AG04450 (cell line): ENCODE data around the gene CUL1. TPM values are rescaled to one million over a fixed set of nuclear protein-coding genes. Genes with fewer than 3 reads are reported as not detected.

Source experiments
- CTCF ChIA-PET: fragments of 300-600, 350-600 bp; formaldehyde crosslinking; extraction: SDS; loops from one replicate; lab custom pipeline; 2022; ENCODE audit warnings: antibody characterized with exemption, inconsistent platforms; lab: Charles Lee
- POLR2A ChIA-PET: fragments of 350-600 bp; formaldehyde crosslinking; extraction: SDS; loops from one replicate; lab custom pipeline; 2021; ENCODE audit warnings: antibody characterized with exemption, inconsistent platforms; lab: Yijun Ruan, JAX
- DNase-seq: peaks from one replicate; pipeline ENCODE4 v3.0.0-alpha.2; 2011; ENCODE audit warnings: low read depth, low spot score
- H3K27ac ChIP-seq: one replicate; pipeline ENCODE4 v1.5.1; 2012; ENCODE audit warnings: low read depth, low read length, control low read depth
- H3K27me3 ChIP-seq: one replicate; pipeline ENCODE4 v1.6.0; 2012; ENCODE audit warnings: low read length; ENCODE audit not compliant: control insufficient read depth, insufficient read depth
- H3K4me3 ChIP-seq: 2 replicates; pipeline ENCODE4 v1.5.1; 2011; ENCODE audit warnings: mild to moderate bottlenecking, low read depth, low read length, control low read depth
- H3K9me3 ChIP-seq: 2 replicates; pipeline ENCODE4 v1.5.1; 2012; ENCODE audit warnings: low read length; ENCODE audit not compliant: control insufficient read depth, insufficient read depth
- CTCF ChIP-seq: IDR thresholded peaks from 2 replicates; pipeline ENCODE4 v1.5.1; 2011; ENCODE audit warnings: low read depth, low read length, control low read depth, inconsistent platforms
- polyA plus RNA-seq: library from polyadenylated mRNA; depleted of rRNA; stranded (reverse); fragments of >200 nt; gene quantifications from 2 replicates; pipeline ENCODE4 v1.2.3, GENCODE V29; 2011

CUL1 gene
- polyA plus RNA-seq, 1 experiment = 56.8 TPM

GRCh38 chr7:148830897-148831692 lies 132.4 kb downstream of the CUL1 start:
- Histone ChIP-seq H3K27ac (no peak overlapping the region), H3K4me3 (no peak overlapping the region), H3K9me3 (no peaks in the 10 kb centered on the region), H3K27me3 (no peaks in the 10 kb centered on the region)
- TF ChIP-seq CTCF = no peak
- ChIA-PET POLR2A (no interaction called here), CTCF (no interaction called here)
- no peak for DNase-seq

GRCh38 chr7:148831782-148832181 lies 133.1 kb downstream of the CUL1 start:
- POLR2A ChIA-PET = no interaction called here

GRCh38 chr7:148834605-148835004 lies 135.9 kb downstream of the CUL1 start:
- DNase-seq = no peak
- H3K27me3 ChIP-seq = no peaks in the 10 kb centered on the region
- ChIA-PET CTCF (no interaction called here), POLR2A (interaction anchor here (0.7 kb wide), 1 partner anchor 122 kb away, joined by 10 read pairs; no protein-coding TSS in a partner anchor)
- no peak overlapping the region for H3K27ac ChIP-seq
- H3K9me3 ChIP-seq = no peaks in the 10 kb centered on the region
- TF ChIP-seq CTCF = no peak
- H3K4me3 ChIP-seq = no peak overlapping the region

More at GRCh38 chr7:148831782-148832181, 133.1 kb downstream of the CUL1 start:
- no peak for DNase-seq
- CTCF ChIA-PET = no interaction called here
- H3K27ac ChIP-seq = no peak overlapping the region
- TF ChIP-seq CTCF = no peak
- no peaks in the 10 kb centered on the region for H3K9me3 ChIP-seq
- no peak overlapping the region for H3K4me3 ChIP-seq
- H3K27me3 ChIP-seq = no peaks in the 10 kb centered on the region

- POLR2A ChIA-PET = no interaction called here
- Histone ChIP-seq H3K9me3 (no peaks in the 10 kb centered on the region), H3K27ac (no peak overlapping the region), H3K4me3 (no peak overlapping the region), H3K27me3 (no peaks in the 10 kb centered on the region)
- CTCF ChIA-PET = no interaction called here
- no peak for TF ChIP-seq CTCF
- no peak for DNase-seq
Observed at GRCh38 chr7:148835854-148836253, 137.2 kb downstream of the CUL1 start.

- Histone ChIP-seq H3K27ac (no peak overlapping the region), H3K27me3 (no peaks in the 10 kb centered on the region), H3K9me3 (no peaks in the 10 kb centered on the region), H3K4me3 (no peak overlapping the region)
- ChIA-PET CTCF (interaction anchor here (1.6 kb wide), 1 partner anchor 124 kb away, joined by 9 read pairs; no protein-coding TSS in a partner anchor), POLR2A (no interaction called here)
- TF ChIP-seq CTCF = no peak
- DNase-seq = no peak
Observed at GRCh38 chr7:148838905-148839304, 140.2 kb downstream of the CUL1 start.
